Right atrium auricular region (tissue), 2 donors: ENCODE data around the gene DDN. TPM values are rescaled to one million over a fixed set of nuclear protein-coding genes. Genes with fewer than 3 reads are reported as not detected.

ENCODE experiments used
- DNase-seq: peaks from one replicate; pipeline ENCODE4 v3.0.0-alpha.2; 2019; ENCODE audit warnings: low spot score
- H3K27ac ChIP-seq, 2 donors: fragments of 200-600 bp; sonication (generic); 1 replicate in 1 of 2; 2 replicates in 1 of 2; pipeline ENCODE4 v1.5.1; 2016 to 2019
- H3K27me3 ChIP-seq, 2 donors: fragments of 200-600 bp; sonication (generic); one replicate each; pipeline versions ENCODE4 v1.5.1 to v1.6.0; 2017 to 2019
- H3K36me3 ChIP-seq: fragments of 200-600 bp; sonication (generic); one replicate; pipeline ENCODE4 v1.5.1; 2016
- H3K4me1 ChIP-seq, 2 donors: fragments of 200-600 bp; sonication (generic); one replicate each; pipeline versions ENCODE4 v1.5.1 to v1.6.0; 2017 to 2019
- H3K4me3 ChIP-seq, 2 donors: fragments of 200-600 bp; sonication (generic); 1 replicate in 1 of 2; 2 replicates in 1 of 2; pipeline ENCODE4 v1.5.1; 2017 to 2019; ENCODE audit warnings: mild to moderate bottlenecking in 1 of 2, moderate library complexity in 1 of 2
- H3K9me3 ChIP-seq, 2 donors: fragments of 200-600 bp; sonication (generic); one replicate each; pipeline ENCODE4 v1.5.1; 2019
- total RNA-seq, 2 donors: library from RNA; depleted of rRNA; stranded (reverse); fragments of >200 nt; gene quantifications; one replicate each; pipeline ENCODE4 v1.1.0, GENCODE V29; 2016
- TF ChIP-seq, protein P1 (sequence below), 2 donors: fragments of 200-600 bp; sonication (generic); IDR thresholded peaks; one replicate each; pipeline ENCODE4 v1.5.1; 2019; ENCODE audit warnings: antibody characterized with exemption in 2 of 2

The DDN gene
- total RNA-seq, 2 donors from 2014 or later, result 0.44 to 0.67 TPM

DNA sequence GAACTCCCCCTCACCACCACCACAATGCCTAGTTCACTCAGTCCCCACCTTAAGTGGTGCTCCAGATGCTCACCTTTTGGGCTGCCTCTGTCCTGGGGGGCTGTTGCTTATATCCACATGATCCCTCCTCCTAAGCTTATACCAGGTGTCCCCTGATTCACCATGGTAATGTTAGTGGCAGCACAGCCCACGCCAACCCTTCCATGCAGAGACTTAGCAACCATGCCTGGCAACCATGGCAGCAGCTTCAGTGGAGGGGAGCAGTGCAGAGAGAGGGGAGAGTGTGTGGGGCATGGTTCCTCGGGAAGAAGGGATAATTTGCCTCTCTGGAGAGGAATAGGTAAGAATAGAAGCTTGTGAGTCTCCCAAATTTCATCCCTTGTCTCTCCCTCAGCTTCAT lies 1.2 kb upstream of the DDN start:
- Histone ChIP-seq H3K27me3 (peaks cover 0 to 8% of the 10 kb centered on the region in 2 donors), H3K36me3 (peaks cover 41% of the 10 kb centered on the region), H3K4me3 (no peak overlapping the region), H3K9me3 (no peaks in the 10 kb centered on the region), H3K4me1 (peaks cover 0 to 44% of the 10 kb centered on the region in 2 donors), H3K27ac (peak overlapping the region; percentile 5 to 25)
- TF ChIP-seq, protein P1, sequence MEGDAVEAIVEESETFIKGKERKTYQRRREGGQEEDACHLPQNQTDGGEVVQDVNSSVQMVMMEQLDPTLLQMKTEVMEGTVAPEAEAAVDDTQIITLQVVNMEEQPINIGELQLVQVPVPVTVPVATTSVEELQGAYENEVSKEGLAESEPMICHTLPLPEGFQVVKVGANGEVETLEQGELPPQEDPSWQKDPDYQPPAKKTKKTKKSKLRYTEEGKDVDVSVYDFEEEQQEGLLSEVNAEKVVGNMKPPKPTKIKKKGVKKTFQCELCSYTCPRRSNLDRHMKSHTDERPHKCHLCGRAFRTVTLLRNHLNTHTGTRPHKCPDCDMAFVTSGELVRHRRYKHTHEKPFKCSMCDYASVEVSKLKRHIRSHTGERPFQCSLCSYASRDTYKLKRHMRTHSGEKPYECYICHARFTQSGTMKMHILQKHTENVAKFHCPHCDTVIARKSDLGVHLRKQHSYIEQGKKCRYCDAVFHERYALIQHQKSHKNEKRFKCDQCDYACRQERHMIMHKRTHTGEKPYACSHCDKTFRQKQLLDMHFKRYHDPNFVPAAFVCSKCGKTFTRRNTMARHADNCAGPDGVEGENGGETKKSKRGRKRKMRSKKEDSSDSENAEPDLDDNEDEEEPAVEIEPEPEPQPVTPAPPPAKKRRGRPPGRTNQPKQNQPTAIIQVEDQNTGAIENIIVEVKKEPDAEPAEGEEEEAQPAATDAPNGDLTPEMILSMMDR (IDR thresholded peaks at IDR 0.05), result no peak
- no peak for DNase-seq

DNA sequence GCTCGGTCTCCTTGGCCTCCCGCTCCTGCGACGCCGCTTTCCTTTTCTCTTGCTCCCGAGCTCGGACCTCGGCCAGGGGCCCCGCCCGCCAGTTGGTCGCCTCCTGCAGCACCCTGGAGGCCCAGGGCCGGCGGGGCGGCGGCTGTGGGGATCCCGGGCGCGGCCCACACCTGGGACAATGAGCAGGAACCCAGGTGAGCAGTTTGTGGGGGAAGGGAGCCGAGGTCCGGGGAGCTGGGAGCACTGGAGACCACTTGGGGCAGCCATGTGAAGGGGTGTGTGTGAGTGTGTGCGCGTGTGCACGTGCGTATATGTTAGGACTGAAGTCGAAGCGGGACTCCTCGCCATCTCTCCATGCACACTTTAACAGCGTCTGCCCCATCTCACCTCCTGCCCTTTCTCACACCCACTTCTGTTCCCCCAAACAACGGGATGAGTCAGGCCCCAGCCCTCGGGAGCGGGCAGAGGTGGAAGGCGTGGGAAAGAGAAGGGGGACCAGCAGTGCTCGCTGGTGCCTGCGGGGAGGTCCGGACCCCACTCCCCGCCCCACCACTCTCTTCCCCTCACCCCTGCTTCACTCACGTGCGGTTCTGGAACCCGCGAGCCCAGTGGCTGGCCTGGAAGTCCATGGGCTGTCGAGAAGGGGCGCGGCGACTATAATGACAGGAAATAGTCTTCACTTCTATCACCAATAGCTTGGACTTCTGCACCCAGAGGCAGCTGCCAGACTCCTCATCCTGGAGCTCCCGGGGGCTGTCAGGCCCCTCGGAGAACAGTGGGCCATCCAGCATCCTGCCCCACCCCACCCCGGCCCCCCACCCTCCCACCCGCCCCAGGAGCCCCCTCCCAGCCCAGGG lies 450 bp downstream of the DDN start:
- TF ChIP-seq, protein P1 (IDR thresholded peaks at IDR 0.05), result no peak
- H3K27ac ChIP-seq, result no peak overlapping the region
- peak overlapping the region; percentile 26 to 58 for H3K4me3 ChIP-seq
- H3K27me3 ChIP-seq, result peaks cover 8 to 14% of the 10 kb centered on the region in 2 donors
- DNase-seq, result no peak
- H3K4me1 ChIP-seq, result peaks cover 0 to 53% of the 10 kb centered on the region in 2 donors
- H3K36me3 ChIP-seq, result peaks cover 24% of the 10 kb centered on the region
- no peaks in the 10 kb centered on the region for H3K9me3 ChIP-seq

DNA sequence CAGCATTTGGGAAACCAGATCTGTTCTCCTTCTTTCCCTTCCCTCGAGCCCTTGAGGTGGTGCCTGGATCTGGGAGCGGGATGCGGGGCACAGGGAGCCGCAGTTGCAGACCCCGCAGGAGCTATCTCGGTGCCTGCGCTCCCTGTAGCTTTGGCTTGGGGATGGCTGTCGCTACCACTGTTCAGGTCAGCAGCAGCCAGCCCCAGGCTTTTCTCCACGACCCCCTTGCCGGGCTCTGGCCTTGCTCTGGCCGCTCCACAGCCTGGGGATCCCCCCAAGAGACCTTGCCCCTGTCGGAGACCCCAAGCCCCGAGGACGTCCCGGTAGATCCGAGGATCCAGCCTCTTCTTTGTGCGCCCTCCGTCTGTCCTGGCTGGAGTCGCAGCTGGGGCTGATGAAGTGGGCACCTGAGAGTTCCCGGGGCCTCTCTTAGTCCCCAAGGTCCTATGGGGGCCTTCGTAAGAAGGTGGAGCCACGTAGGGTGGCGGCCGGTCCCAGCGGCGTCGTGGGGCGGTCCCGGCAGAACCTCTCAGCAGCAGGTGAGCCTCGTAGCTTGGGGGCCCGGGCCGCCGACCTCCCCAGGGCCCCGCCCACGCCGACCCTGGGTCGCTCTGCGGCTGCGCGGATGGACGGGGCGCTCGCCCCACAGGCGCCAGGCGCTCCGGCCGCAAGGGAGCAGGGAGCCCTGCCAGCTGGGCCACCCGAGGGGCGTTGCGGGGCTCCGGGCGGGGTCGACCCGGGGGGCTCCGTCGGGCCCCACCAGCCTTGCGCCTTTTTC lies 1.3 kb downstream of the DDN start:
- Histone ChIP-seq H3K36me3 (peaks cover 17% of the 10 kb centered on the region), H3K4me1 (peaks cover 0 to 53% of the 10 kb centered on the region in 2 donors), H3K27me3 (peaks cover 8 to 14% of the 10 kb centered on the region in 2 donors), H3K27ac (no peak overlapping the region), H3K9me3 (no peaks in the 10 kb centered on the region), H3K4me3 (peak overlapping the region; percentile 23 to 58)
- TF ChIP-seq, protein P1 (IDR thresholded peaks at IDR 0.05), result no peak
- DNase-seq, result no peak

DNA sequence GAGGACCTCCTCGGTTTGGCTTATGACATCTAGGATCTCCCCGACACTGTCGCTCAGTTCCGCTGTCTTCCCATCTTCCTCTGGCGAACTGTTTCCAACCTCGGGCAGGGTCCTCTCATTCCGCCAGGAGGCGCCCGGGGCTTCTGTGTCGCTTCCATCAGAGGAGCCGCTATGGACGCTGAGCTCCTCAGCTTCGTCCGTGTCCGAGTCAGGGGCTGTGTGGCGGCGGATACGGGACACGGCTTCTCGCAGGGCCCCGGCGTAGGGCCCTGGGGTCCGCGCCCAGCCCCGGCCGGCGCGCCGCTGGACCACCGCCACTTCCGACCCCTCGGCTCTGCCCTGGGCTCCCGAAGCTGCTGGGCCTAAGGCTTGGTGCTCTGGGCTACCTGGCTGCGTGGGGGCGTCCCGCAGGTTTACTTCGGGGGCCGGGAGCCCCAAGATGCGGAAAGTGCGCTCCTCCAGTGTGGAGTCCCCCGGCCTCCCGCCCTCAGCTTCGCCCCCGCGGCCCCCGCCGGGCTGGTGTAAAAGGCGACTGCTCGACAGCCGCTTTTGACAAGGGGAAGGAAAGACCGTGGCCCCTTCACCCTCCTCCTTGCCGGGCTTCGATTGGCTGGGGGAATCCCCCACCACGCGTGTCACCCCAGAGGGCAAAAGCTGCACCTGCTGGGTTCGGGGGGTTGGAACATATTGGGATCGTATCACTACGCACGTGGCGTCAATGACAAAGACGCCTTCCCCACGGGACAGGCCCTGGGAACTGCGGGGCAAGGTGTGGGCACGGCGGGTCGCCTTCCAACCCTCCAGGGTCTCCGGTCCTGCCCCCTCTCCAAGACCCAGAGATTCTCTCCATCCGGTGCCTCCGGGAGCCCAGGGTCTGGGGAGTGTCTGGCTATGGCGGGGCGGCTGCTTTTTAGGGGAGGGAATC lies 2.1 kb downstream of the DDN start:
- H3K4me1 ChIP-seq, result peaks cover 0 to 53% of the 10 kb centered on the region in 2 donors
- H3K9me3 ChIP-seq, result no peaks in the 10 kb centered on the region
- peaks cover 9% of the 10 kb centered on the region for H3K36me3 ChIP-seq
- DNase-seq, result peak; percentile 84
- peak overlapping the region in 1 of 2 donors; percentile 24 for H3K27ac ChIP-seq
- H3K4me3 ChIP-seq, result peak overlapping the region; percentile 34 to 58
- peaks cover 8 to 14% of the 10 kb centered on the region in 2 donors for H3K27me3 ChIP-seq
- TF ChIP-seq, protein P1 (IDR thresholded peaks at IDR 0.05), result peak; percentile 74 to 88
